Esophagus muscularis mucosa (tissue), 4 donors: ENCODE measurements around the gene ELFN1.

Experiments
- EP300 ChIP-seq: sonication (generic); formaldehyde crosslinking; IDR thresholded peaks from one replicate; pipeline ENCODE4 v1.6.1; 2017; ENCODE audit warnings: antibody characterized with exemption
- POLR2A ChIP-seq: fragments of 450-650 bp; IDR thresholded peaks from one replicate; pipeline ENCODE4 v1.6.1; 2017; ENCODE audit warnings: antibody characterized with exemption, moderate library complexity, mild to moderate bottlenecking, low read depth
- POLR2AphosphoS5 ChIP-seq, 2 donors: sonication (generic); formaldehyde crosslinking; IDR thresholded peaks; one replicate each; pipeline ENCODE4 v1.6.1; 2017; ENCODE audit warnings: antibody characterized with exemption in 2 of 2
- TF ChIP-seq, protein P1 (sequence below), 3 experiments: fragments of 200-600 bp in 2 of 3; fragments of 450-650 bp in 1 of 3; sonication (generic) in 2 of 3; IDR thresholded peaks; one replicate each; pipeline ENCODE4 v1.5.1; 2017 to 2019; ENCODE audit warnings: antibody characterized with exemption in 3 of 3, mild to moderate bottlenecking in 2 of 3, moderate library complexity in 1 of 3

DNA sequence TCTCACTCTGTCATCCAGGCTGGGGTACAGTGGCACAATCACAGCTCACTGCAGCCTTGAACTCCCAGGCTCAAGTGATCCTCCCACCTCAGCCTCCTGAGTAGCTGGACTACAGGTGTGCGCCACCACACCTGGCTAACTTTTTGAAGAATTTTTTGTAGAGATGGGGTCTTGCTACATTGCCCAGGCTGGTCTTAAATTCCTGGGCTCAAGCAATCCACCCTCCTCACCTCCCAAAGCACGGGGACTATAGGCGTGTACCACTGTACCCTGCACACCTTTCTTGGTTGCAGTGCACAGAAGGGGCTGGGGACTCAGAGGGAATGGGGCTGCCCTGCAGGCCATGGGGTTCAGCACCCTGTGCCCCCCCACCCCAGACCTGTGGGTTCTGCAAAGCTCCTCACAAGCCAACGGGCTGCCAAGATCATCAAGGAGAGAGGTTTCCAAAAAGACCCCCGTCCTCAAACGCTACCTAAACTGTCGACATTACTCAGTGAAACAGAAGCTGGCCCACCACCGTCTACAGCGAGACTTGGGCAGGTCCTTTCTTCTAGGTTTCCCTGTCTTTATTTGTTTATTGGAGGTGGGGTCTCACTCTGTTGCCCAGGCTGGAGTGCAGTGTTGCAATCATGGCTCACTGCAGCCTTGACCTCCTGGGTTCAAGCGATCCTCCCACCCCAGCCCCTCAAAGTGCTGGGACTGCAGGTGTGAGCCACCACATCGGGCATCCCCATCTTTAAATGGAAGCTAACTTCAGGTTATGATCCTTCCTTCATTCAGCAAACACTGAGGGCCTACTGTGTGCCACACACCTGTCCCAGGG, 26.6 kb upstream of the ELFN1 start:
- TF ChIP-seq, protein P1, sequence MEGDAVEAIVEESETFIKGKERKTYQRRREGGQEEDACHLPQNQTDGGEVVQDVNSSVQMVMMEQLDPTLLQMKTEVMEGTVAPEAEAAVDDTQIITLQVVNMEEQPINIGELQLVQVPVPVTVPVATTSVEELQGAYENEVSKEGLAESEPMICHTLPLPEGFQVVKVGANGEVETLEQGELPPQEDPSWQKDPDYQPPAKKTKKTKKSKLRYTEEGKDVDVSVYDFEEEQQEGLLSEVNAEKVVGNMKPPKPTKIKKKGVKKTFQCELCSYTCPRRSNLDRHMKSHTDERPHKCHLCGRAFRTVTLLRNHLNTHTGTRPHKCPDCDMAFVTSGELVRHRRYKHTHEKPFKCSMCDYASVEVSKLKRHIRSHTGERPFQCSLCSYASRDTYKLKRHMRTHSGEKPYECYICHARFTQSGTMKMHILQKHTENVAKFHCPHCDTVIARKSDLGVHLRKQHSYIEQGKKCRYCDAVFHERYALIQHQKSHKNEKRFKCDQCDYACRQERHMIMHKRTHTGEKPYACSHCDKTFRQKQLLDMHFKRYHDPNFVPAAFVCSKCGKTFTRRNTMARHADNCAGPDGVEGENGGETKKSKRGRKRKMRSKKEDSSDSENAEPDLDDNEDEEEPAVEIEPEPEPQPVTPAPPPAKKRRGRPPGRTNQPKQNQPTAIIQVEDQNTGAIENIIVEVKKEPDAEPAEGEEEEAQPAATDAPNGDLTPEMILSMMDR (IDR thresholded peaks at IDR 0.05) = no peak
- TF ChIP-seq POLR2AphosphoS5 (IDR thresholded peaks at IDR 0.05) (no peak), POLR2A (no peak), EP300 (no peak)
